Activated CD4-positive, alpha-beta T cell treated with anti-CD3 and anti-CD28 coated beads, Interleukin-10, Interleukin-2, amounts not matched to agents 100 ng/mL and 50 ng/mL, durations not matched to agents 16 hours and 8 hours (primary cell): Measurements from ENCODE around the gene PIK3R3.

Experiments
- DNase-seq: peaks from one replicate; pipeline ENCODE4 v3.0.0-alpha.2; 2020

The PIK3R3 gene

GRCh38 chr1:46132529-46133180, at the start of gene PIK3R3:
PIK3R3 (minus strand) TSS chr1:46132629; CDS start chr1:46131952, 677 bp downstream.
- peak; percentile 97 for DNase-seq

GRCh38 chr1:46181343-46182260, 49.2 kb upstream of the PIK3R3 start:
- DNase-seq = no peak

- DNase-seq = no peak
Observed at GRCh38 chr1:46180082-46180616, 47.7 kb upstream of the PIK3R3 start.

- DNase-seq = peak; percentile 74
Observed at GRCh38 chr1:46179138-46180081, 47.0 kb upstream of the PIK3R3 start.

- no peak for DNase-seq
Observed at GRCh38 chr1:46176211-46176865, 43.9 kb upstream of the PIK3R3 start, which contains the start of gene P3R3URF. P3R3URF (minus strand) TSS chr1:46176488; CDS start chr1:46176471, 17 bp downstream.

- DNase-seq = peak; percentile 31
Observed at GRCh38 chr1:46175243-46175642, 42.8 kb upstream of the PIK3R3 start.

GRCh38 chr1:46174448-46175231, 42.2 kb upstream of the PIK3R3 start, which contains the start of gene TSPAN1:
TSPAN1 (plus strand) TSS chr1:46175087; CDS start chr1:46181108, 6,021 bp downstream.
- no peak for DNase-seq

- no peak for DNase-seq
Observed at GRCh38 chr1:46173361-46173856, 41.0 kb upstream of the PIK3R3 start.

- DNase-seq = no peak
Observed at GRCh38 chr1:46172321-46172720, 39.9 kb upstream of the PIK3R3 start.

GRCh38 chr1:46171871-46172270, 39.4 kb upstream of the PIK3R3 start:
- no peak for DNase-seq

GRCh38 chr1:46171351-46171750, 38.9 kb upstream of the PIK3R3 start:
- DNase-seq = no peak

- no peak for DNase-seq
Observed at GRCh38 chr1:46169811-46170454, 37.5 kb upstream of the PIK3R3 start.

- no peak for DNase-seq
Observed at GRCh38 chr1:46168477-46168876, 36.0 kb upstream of the PIK3R3 start.

- no peak for DNase-seq
Observed at GRCh38 chr1:46166521-46167462, 34.4 kb upstream of the PIK3R3 start.

- no peak for DNase-seq
Observed at GRCh38 chr1:46160212-46160611, 27.8 kb upstream of the PIK3R3 start.

GRCh38 chr1:46159516-46159915, 27.1 kb upstream of the PIK3R3 start:
- DNase-seq = no peak

GRCh38 chr1:46158312-46159281, 26.2 kb upstream of the PIK3R3 start:
- no peak for DNase-seq

- no peak for DNase-seq
Observed at GRCh38 chr1:46157916-46158311, 25.5 kb upstream of the PIK3R3 start.
